Measurements from ENCODE around the gene MED12. TPM values are rescaled to one million over a fixed set of nuclear protein-coding genes. Genes with fewer than 3 reads are reported as not detected.

Gene MED12
- total and polyA plus RNA-seq, 2 experiments from 2014 or later: 7.1 to 40.6 TPM

DNA sequence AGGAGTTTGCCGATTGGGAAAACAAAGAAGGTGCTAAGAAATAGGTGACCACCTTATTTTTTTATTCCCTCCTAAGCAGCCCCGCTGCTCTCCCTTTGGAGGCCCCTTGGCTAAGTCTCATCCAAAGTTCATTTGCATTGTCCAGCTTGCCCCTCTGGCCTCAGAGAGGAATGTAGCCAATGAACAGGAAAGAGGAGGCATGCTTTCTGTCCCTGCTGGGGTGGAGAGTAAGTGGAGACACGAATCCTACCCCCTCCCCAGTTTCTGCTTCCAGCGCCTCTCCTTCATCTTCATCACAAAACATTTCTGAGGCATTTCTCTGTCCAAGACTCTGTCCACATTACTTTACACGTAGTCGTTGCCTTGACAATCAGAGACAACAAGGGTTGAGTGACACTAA is 64.9 kb downstream of the MED12 start (continued):
- TF ChIP-seq ZNF462 (CRISPR knock-in tag; IDR thresholded peaks at IDR 0.05) (no peak), NANOG (IDR thresholded peaks at IDR 0.05; ENCODE audit: borderline replicate concordance) (no peak), ZNF331 (CRISPR knock-in tag; IDR thresholded peaks at IDR 0.05; ENCODE audit: low read depth) (no peak)

DNA sequence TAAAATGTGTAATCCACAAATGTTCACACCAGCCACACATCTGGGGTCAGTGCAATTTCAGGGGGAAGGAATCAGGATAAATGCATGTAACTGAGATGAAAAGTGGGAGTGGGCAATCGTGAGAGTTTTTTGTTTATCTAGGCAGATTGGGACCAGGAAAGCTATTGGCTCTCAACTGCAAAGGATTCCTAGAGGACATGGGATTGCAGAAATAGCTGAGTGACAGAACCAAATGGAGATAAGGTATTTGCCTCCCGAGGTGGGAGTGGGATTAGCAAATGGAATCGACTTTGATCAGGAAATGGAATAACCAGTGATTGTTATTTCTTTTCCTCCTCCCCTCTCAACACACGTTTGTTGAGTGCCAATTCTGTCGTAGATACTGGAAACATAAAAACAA is 65.7 kb downstream of the MED12 start:
- no peak overlapping the region; the same call in 2 of the 3 replicates for H3K4me3 Mint-ChIP-seq
- no peak overlapping the region for H3K4me2 ChIP-seq
- no peaks in the 10 kb centered on the region for H3K27me3 ChIP-seq (ENCODE audit: insufficient read depth)
- H3K4me1 Mint-ChIP-seq: peaks cover 25% of the 10 kb centered on the region
- H3K9me3 Mint-ChIP-seq: no peaks in the 10 kb centered on the region
- no peaks in the 10 kb centered on the region for H3K79me2 ChIP-seq (replicated peaks; ENCODE audit: insufficient read depth)
- no peaks in the 10 kb centered on the region for H3K9me2 ChIP-seq (ENCODE audit: insufficient read depth)
- no peak overlapping the region for H3K27ac Mint-ChIP-seq
- no peak overlapping the region for H3K4me3 ChIP-seq
- H2AFZ ChIP-seq: no peak overlapping the region
- no peaks in the 10 kb centered on the region for H4K20me1 ChIP-seq (replicated peaks; ENCODE audit: insufficient read depth)
- no peak for DNase-seq (ENCODE audit: low spot score)
- no peaks in the 10 kb centered on the region; the same call in 1 of the 2 replicates for H3K4me1 ChIP-seq (ENCODE audit: insufficient read depth)
- H3K36me3 Mint-ChIP-seq (ENCODE audit: low read depth): no peaks in the 10 kb centered on the region
- H3K36me3 ChIP-seq (ENCODE audit: insufficient read depth): no peaks in the 10 kb centered on the region
- no peaks in the 10 kb centered on the region for H3K27me3 Mint-ChIP-seq (ENCODE audit: insufficient read depth, low read depth, poor library complexity)
- H3K27ac ChIP-seq (ENCODE audit: low read depth): 0 out of 2 replicates have a peak overlapping the region, but pooled peaks have one; percentile 94
- H3F3A ChIP-seq (replicated peaks; ENCODE audit: low read depth): no peaks in the 10 kb centered on the region
- ATAC-seq: no peak
- TF ChIP-seq STAT1 (IDR thresholded peaks at IDR 0.05; ENCODE audit: unreplicated experiment): no peak
- TF ChIP-seq ZNF114 (CRISPR knock-in tag; IDR thresholded peaks at IDR 0.05): no peak
- no peak for TF ChIP-seq ZNF331 (CRISPR knock-in tag; IDR thresholded peaks at IDR 0.05; ENCODE audit: low read depth)
- no peak for TF ChIP-seq REST (IDR thresholded peaks at IDR 0.05; ENCODE audit: unreplicated experiment)
- no peak for TF ChIP-seq NANOG (IDR thresholded peaks at IDR 0.05; ENCODE audit: borderline replicate concordance)
- no peak for TF ChIP-seq EZH2 (IDR thresholded peaks at IDR 0.05; ENCODE audit: low read depth, unreplicated experiment)
- TF ChIP-seq, protein P1, sequence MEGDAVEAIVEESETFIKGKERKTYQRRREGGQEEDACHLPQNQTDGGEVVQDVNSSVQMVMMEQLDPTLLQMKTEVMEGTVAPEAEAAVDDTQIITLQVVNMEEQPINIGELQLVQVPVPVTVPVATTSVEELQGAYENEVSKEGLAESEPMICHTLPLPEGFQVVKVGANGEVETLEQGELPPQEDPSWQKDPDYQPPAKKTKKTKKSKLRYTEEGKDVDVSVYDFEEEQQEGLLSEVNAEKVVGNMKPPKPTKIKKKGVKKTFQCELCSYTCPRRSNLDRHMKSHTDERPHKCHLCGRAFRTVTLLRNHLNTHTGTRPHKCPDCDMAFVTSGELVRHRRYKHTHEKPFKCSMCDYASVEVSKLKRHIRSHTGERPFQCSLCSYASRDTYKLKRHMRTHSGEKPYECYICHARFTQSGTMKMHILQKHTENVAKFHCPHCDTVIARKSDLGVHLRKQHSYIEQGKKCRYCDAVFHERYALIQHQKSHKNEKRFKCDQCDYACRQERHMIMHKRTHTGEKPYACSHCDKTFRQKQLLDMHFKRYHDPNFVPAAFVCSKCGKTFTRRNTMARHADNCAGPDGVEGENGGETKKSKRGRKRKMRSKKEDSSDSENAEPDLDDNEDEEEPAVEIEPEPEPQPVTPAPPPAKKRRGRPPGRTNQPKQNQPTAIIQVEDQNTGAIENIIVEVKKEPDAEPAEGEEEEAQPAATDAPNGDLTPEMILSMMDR (conservative IDR thresholded peaks at IDR 0.05; ENCODE audit: low read depth in 2 of 2): no peak

Measured in GM23338 (cell line).